K562 (cell line): ENCODE data around the gene ZBTB26. TPM values are rescaled to one million over a fixed set of nuclear protein-coding genes. Genes with fewer than 3 reads are reported as not detected.

Experiments used
- ATAC-seq: fragments of 200-7000 bp; cut with Tn5 transposase; 3 replicates; pipeline ENCODE4 v1.9.1; 2020; ENCODE audit warnings: moderate library complexity
- BruUV-seq: library from RNA; stranded (reverse); fragments of 400-500 nt; replicated peaks from 2 replicates; lab custom pipeline; 2021; lab: Mats Ljungman, UMichigan
- CTCF ChIA-PET: fragments of 300-600 bp; formaldehyde crosslinking; extraction: SDS; loops from one replicate; lab custom pipeline; 2021; ENCODE audit warnings: low intra/inter-chr PET ratio; lab: Yijun Ruan, JAX
- POLR2A ChIA-PET: fragments of 300-600, 350-650 bp; sonication (Branson Sonifier 250); formaldehyde crosslinking; extraction: SDS; loops from one replicate; lab custom pipeline; 2021; ENCODE audit warnings: antibody characterized with exemption, inconsistent platforms; lab: Yijun Ruan, JAX
- DNase-seq, 4 experiments: peaks; one replicate each; pipeline versions ENCODE4 v3.0.0 to v3.0.0-alpha.2; 2011 to 2018; ENCODE audit warnings: low spot score in 3 of 4, mixed read lengths in 3 of 4; ENCODE audit errors: extremely low read depth in 1 of 4
- FAIRE-seq: peaks from 2 replicates; lab custom pipeline; 2011; peaks lifted over from hg19 to GRCh38; lab: Jason Lieb, UNC
- H2AFZ ChIP-seq: 2 replicates; pipeline ENCODE4 v1.6.0; 2011; ENCODE audit warnings: low read depth, low read length, control low read depth, inconsistent platforms
- H3K27ac ChIP-seq: fragments of 200-600 bp; 3 replicates; pipeline ENCODE4 v1.8.0; 2011; ENCODE audit warnings: low read depth, mild to moderate bottlenecking, control low read depth, inconsistent platforms, low read length, moderate library complexity, mixed read lengths; ENCODE audit errors: extremely low read depth
- H3K27me3 ChIP-seq, 2 experiments: fragments of 300-600 bp in 1 of 2; 2 replicates in 1 of 2; 3 replicates in 1 of 2; pipeline versions ENCODE4 v1.6.0 to v1.8.0; 2011; ENCODE audit warnings: inconsistent platforms in 2 of 2, low read length in 2 of 2, mild to moderate bottlenecking in 1 of 2, mixed read lengths in 1 of 2, moderate library complexity in 1 of 2; ENCODE audit not compliant: control insufficient read depth in 2 of 2, insufficient read depth in 2 of 2
- H3K36me3 ChIP-seq: fragments of 300-600 bp; 3 replicates; pipeline ENCODE4 v1.8.0; 2011; ENCODE audit warnings: mild to moderate bottlenecking, low read length, inconsistent platforms; ENCODE audit not compliant: control insufficient read depth, insufficient read depth
- H3K4me1 ChIP-seq, 2 experiments: fragments of 200-600 bp in 1 of 2; replicated peaks in 1 of 2; 2 replicates in 1 of 2; 3 replicates in 1 of 2; pipeline versions ENCODE4 v1.5.1 to v1.8.0; 2011; ENCODE audit warnings: inconsistent platforms in 2 of 2, low read length in 2 of 2, mild to moderate bottlenecking in 1 of 2, mixed read lengths in 1 of 2, moderate library complexity in 1 of 2; ENCODE audit not compliant: control insufficient read depth in 2 of 2, insufficient read depth in 2 of 2
- H3K4me2 ChIP-seq: 2 replicates; pipeline ENCODE4 v1.6.1; 2011; ENCODE audit warnings: low read length, control low read depth, inconsistent platforms, mixed read lengths; ENCODE audit not compliant: insufficient read depth
- H3K4me3 ChIP-seq: fragments of 200-600 bp; sonication (generic), shearing (Covaris generic); 2 replicates; pipeline ENCODE4 v1.5.1; 2016; ENCODE audit warnings: control low read depth, inconsistent platforms
- H3K79me2 ChIP-seq: fragments of 200-600 bp; 3 replicates; pipeline ENCODE4 v1.8.0; 2011; ENCODE audit warnings: low read length, inconsistent platforms; ENCODE audit not compliant: control insufficient read depth, insufficient read depth
- H3K9ac ChIP-seq, 2 experiments: 2 replicates each; pipeline versions ENCODE4 v1.6.0 to v1.6.1; 2011; ENCODE audit warnings: low read depth in 2 of 2, low read length in 2 of 2, control low read depth in 1 of 2, inconsistent platforms in 1 of 2, mild to moderate bottlenecking in 1 of 2, mixed read lengths in 1 of 2; ENCODE audit not compliant: insufficient read depth in 1 of 2
- H3K9me1 ChIP-seq: one replicate; pipeline ENCODE4 v1.6.0; 2011; ENCODE audit warnings: inconsistent platforms, mild to moderate bottlenecking, low read length, moderate library complexity; ENCODE audit not compliant: control insufficient read depth, insufficient read depth
- H3K9me3 ChIP-seq: replicated peaks from 2 replicates; pipeline ENCODE4 v1.5.1; 2011; ENCODE audit warnings: low read depth, low read length, inconsistent platforms; ENCODE audit not compliant: control insufficient read depth, insufficient read depth
- H4K20me1 ChIP-seq: replicated peaks from 2 replicates; pipeline ENCODE4 v1.6.1; 2011; ENCODE audit warnings: low read length, inconsistent platforms, mixed read lengths; ENCODE audit not compliant: control insufficient read depth, insufficient read depth
- ARID2 ChIP-seq: fragments of 450-650 bp; IDR thresholded peaks from 2 replicates; pipeline ENCODE4 v1.6.1; 2017; ENCODE audit warnings: antibody characterized with exemption, mild to moderate bottlenecking
- CBX1 ChIP-seq: sonication (generic); IDR thresholded peaks from 2 replicates; pipeline ENCODE4 v1.6.1; 2016; ENCODE audit warnings: antibody characterized with exemption, low read depth, mild to moderate bottlenecking
- DIDO1 ChIP-seq: fragments of 450-650 bp; IDR thresholded peaks from 2 replicates; pipeline ENCODE4 v1.6.1; 2016; ENCODE audit warnings: low read depth, missing biosample characterization, missing genetic modification characterization
- HDAC1 ChIP-seq, 2 experiments: fragments of 450-650 bp; IDR thresholded peaks; 2 replicates each; pipeline ENCODE4 v1.6.1; 2016 to 2017; ENCODE audit warnings: inconsistent platforms in 1 of 2, mild to moderate bottlenecking in 1 of 2, moderate library complexity in 1 of 2
- ILK ChIP-seq: fragments of 450-650 bp; IDR thresholded peaks from 2 replicates; pipeline ENCODE4 v1.6.1; 2016; ENCODE audit warnings: missing genetic modification characterization, low read depth, mild to moderate bottlenecking, missing compliant biosample characterization, moderate library complexity, borderline replicate concordance
- LEF1 ChIP-seq: fragments of 450-650 bp; IDR thresholded peaks from 2 replicates; pipeline ENCODE4 v1.6.1; 2016; ENCODE audit warnings: mild to moderate bottlenecking
- MECOM ChIP-seq: fragments of 250-450 bp; sonication (Bioruptor Pico); IDR thresholded peaks from 2 replicates; pipeline ENCODE4 v1.8.0; 2022; ENCODE audit warnings: inconsistent platforms
- NR3C1 ChIP-seq: sonication (generic); formaldehyde crosslinking; IDR thresholded peaks from 2 replicates; pipeline ENCODE4 v1.8.1; 2022; ENCODE audit warnings: missing genetic modification reagents
- PCBP2 ChIP-seq: fragments of 200-400 bp; formaldehyde crosslinking; IDR thresholded peaks from 2 replicates; pipeline ENCODE4 v1.6.1; 2018; ENCODE audit warnings: low read length, low read depth, mild to moderate bottlenecking, moderate library complexity; ENCODE audit not compliant: poor library complexity, severe bottlenecking
- SMARCC2 ChIP-seq: fragments of 450-650 bp; IDR thresholded peaks from 2 replicates; pipeline ENCODE4 v1.6.1; 2017; ENCODE audit warnings: antibody characterized with exemption, moderate library complexity, mild to moderate bottlenecking, low read depth
- TEAD2 ChIP-seq: fragments of 450-650 bp; IDR thresholded peaks from 2 replicates; pipeline ENCODE4 v1.6.1; 2016; ENCODE audit warnings: missing genetic modification characterization, control low read depth, missing compliant biosample characterization
- ZNF311 ChIP-seq: fragments of 250-450 bp; sonication (Bioruptor Pico); IDR thresholded peaks from 2 replicates; pipeline ENCODE4 v1.4.0; 2020; ENCODE audit warnings: mild to moderate bottlenecking, moderate library complexity
- ZNF316 ChIP-seq: fragments of 450-650 bp; IDR thresholded peaks from 2 replicates; pipeline ENCODE4 v1.6.1; 2016
- WGBS: fragments of 100-300 bp; shearing (Covaris generic); methylation state at CpG from one replicate; pipeline ENCODE4 v1.1.6; 2016; ENCODE audit warnings: low coverage, mixed read lengths; ENCODE audit not compliant: insufficient coverage; ENCODE audit errors: missing lambda C conversion rate; 5-methylcytosine and 5-hydroxymethylcytosine counted together
- in situ Hi-C: fragments of 300-500 bp; cut with MboI; formaldehyde crosslinking; loops from 4 replicates; pipeline ENCODE4 v1.15.0; 2018; ENCODE audit warnings: inconsistent platforms, mixed read lengths
- intact Hi-C: fragments of 100-400 bp; cut with micrococcal nuclease; formaldehyde crosslinking; loops from 2 replicates; pipeline ENCODE4 v1.14.2; 2022
- polyA plus RNA-seq, 8 experiments: library from polyadenylated mRNA; depleted of rRNA in 4 of 8; stranded (reverse) in 5 of 8; unstranded in 3 of 8; fragments of >200 nt; fragmentation: Nextera tagmentation in 2 of 8; fragmentation: Illumina TruSeq in 1 of 8; extraction: Ambion mirVana in 2 of 8; extraction: Trizol in 1 of 8; gene quantifications; 2 replicates each; pipeline versions ENCODE4 v1.2.1 to v1.2.3, GENCODE V29; 2011 to 2014; ENCODE audit warnings: inconsistent platforms in 1 of 8, missing spikeins in 1 of 8
- total RNA-seq, 7 experiments: library from RNA; depleted of rRNA in 6 of 7; stranded (reverse); fragments of >200 nt in 6 of 7; fragmentation: Illumina TruSeq in 2 of 7; extraction: Trizol in 2 of 7; gene quantifications; 2 replicates each; pipeline versions ENCODE4 v1.2.1 to v1.2.3, GENCODE V29; 2011 to 2021; ENCODE audit warnings: low replicate concordance in 1 of 7
- TF ChIP-seq, protein P1 (sequence below): IDR thresholded peaks from 2 replicates; pipeline ENCODE4 v1.6.1; 2011; ENCODE audit warnings: borderline replicate concordance, low read depth, mild to moderate bottlenecking, moderate library complexity, low read length; ENCODE audit not compliant: insufficient read depth, poor library complexity, severe bottlenecking
- TF ChIP-seq, protein P2 (sequence below): fragments of 250-450 bp; sonication (Bioruptor Pico); IDR thresholded peaks from 2 replicates; pipeline ENCODE4 v1.9.0; 2021; ENCODE audit warnings: mild to moderate bottlenecking
- TF ChIP-seq, protein P3 (sequence below): sonication (generic); formaldehyde crosslinking; IDR thresholded peaks from 2 replicates; pipeline ENCODE4 v1.9.0; 2022; ENCODE audit warnings: mild to moderate bottlenecking, missing genetic modification reagents

The ZBTB26 gene
- total and polyA plus RNA-seq, 9 of the 15 experiments (the other 6 are each of a cell fraction or from before 2014, with no cell fraction given) = 2.4 to 20.7 (median 5.0) TPM

DNA sequence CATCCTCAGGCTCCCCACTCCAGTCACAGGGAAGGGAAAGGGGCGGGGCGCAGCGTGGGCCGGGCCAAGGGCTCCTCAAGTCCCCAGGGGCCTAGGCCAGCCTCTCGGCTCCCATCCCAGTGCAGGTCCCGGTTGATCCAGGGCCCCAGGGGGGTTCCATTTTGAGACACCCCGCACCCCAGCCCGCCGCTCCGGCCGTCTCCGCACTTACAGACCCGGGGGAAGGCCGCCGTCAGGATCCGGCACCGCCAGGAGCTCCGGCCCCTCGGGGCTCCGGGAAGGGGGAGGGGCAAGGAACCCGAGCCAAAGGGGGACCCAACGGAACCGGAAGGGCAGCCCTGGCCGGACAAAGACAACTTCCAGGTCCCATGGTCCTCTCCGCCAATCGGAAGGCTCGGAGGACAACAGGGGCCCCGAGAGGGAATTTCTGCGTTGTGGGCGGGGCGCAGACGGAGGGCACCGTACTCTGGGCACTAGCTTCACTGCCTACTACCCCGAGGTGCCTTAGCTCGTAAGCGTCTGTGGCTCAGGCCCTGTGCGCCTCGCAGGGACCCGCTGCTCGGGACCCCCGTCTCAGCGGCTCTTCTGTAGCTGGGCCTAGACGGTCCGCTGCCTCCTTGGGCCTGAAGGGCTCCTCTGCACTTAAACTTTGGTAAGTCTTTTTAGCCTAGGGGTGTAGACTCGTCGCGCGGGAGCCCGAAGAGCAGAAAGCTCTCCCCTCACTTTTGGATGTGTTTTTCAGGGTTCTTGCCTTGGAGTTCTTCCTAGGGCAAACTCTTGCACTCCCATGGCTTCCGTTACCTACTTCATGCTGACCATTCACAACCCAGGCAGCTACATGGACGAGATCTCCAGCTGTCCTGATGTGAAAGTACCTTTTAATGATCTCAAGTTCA lies at the start of gene ZBTB26 (continued):
- TF ChIP-seq HDAC1 (IDR thresholded peaks at IDR 0.05) (peak in 1 of 2 experiments; percentile 57; a peak in 1 of 4 replicates), CBX1 (no peak), ZNF311 (CRISPR knock-in tag) (no peak), ILK (tag) (no peak), LEF1 (peak; percentile 39; the same call in 1 of the 2 replicates), TEAD2 (no peak)
- TF ChIP-seq, protein P1, sequence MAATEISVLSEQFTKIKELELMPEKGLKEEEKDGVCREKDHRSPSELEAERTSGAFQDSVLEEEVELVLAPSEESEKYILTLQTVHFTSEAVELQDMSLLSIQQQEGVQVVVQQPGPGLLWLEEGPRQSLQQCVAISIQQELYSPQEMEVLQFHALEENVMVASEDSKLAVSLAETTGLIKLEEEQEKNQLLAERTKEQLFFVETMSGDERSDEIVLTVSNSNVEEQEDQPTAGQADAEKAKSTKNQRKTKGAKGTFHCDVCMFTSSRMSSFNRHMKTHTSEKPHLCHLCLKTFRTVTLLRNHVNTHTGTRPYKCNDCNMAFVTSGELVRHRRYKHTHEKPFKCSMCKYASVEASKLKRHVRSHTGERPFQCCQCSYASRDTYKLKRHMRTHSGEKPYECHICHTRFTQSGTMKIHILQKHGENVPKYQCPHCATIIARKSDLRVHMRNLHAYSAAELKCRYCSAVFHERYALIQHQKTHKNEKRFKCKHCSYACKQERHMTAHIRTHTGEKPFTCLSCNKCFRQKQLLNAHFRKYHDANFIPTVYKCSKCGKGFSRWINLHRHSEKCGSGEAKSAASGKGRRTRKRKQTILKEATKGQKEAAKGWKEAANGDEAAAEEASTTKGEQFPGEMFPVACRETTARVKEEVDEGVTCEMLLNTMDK = no peak

DNA sequence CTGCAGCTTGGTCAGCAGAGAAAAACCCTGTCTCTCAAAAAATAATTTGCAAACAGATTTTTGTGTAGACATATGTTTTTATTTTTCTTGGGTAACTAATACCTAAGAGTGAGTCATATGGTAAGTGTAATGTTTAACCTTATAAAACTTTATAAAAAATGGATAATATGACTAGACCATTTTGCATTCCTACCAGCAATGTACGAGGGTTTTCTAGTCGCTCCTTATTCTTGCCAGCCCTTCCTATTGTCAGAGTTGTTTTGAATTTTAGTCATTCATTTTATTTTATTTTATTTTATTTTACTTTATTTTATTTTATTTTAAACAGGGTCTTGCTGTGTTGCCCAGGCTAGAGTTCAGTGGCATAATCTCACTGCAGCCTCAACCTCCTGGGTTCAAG lies 47.3 kb upstream of the ZBTB26 start:
- Histone ChIP-seq H3K27ac (no peak overlapping the region), H3K9ac (no peak overlapping the region), H3K4me3 (no peak overlapping the region)
- FAIRE-seq = no peak
- ATAC-seq = no peak
- CTCF ChIA-PET = no interaction called here
- WGBS = 38% methylated on average over 2 of the region's 2 CpGs
- TF ChIP-seq ZNF316 (no peak), DIDO1 (tag) (no peak), PCBP2 (no peak), MECOM (CRISPR knock-in tag) (no peak), SMARCC2 (no peak), NR3C1 (CRISPR knock-in tag) (no peak), ARID2 (no peak)
- TF ChIP-seq, protein P2, sequence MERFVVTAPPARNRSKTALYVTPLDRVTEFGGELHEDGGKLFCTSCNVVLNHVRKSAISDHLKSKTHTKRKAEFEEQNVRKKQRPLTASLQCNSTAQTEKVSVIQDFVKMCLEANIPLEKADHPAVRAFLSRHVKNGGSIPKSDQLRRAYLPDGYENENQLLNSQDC (CRISPR knock-in tag) = no peak
- TF ChIP-seq, protein P3, sequence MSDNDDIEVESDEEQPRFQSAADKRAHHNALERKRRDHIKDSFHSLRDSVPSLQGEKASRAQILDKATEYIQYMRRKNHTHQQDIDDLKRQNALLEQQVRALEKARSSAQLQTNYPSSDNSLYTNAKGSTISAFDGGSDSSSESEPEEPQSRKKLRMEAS (CRISPR knock-in tag) = no peak
- TF ChIP-seq, all 486 proteins: peak for 0
- intact Hi-C loops = no loop called here
- no peaks in the 10 kb centered on the region for H4K20me1 ChIP-seq
- H3K9me3 ChIP-seq = no peaks in the 10 kb centered on the region
- no peaks in the 10 kb centered on the region for H3K4me1 ChIP-seq
- H3K9me1 ChIP-seq = no peaks in the 10 kb centered on the region
- H3K36me3 ChIP-seq = no peaks in the 10 kb centered on the region
- no peak overlapping the region for H3K4me2 ChIP-seq
- BruUV-seq = no TSS peak
- POLR2A ChIA-PET = no interaction called here
- H3K27me3 ChIP-seq = no peaks in the 10 kb centered on the region
- no peak for DNase-seq
- in situ Hi-C loops = no loop called here
- H3K79me2 ChIP-seq = no peaks in the 10 kb centered on the region
- no peak overlapping the region for H2AFZ ChIP-seq
